Right lobe of liver (tissue), 6 donors: Measurements from ENCODE around the gene UBR1. TPM values are rescaled to one million over a fixed set of nuclear protein-coding genes. Genes with fewer than 3 reads are reported as not detected.

ENCODE experiments used
- ATAC-seq, 4 donors: fragments of 200-7000 bp; cut with Tn5 transposase; one replicate each; pipeline ENCODE4 v1.9.1; 2020; ENCODE audit warnings: mild to moderate bottlenecking in 4 of 4, moderate library complexity in 4 of 4
- DNase-seq, 3 donors: peaks; one replicate each; pipeline ENCODE4 v3.0.0-alpha.2; 2020
- H3K27ac ChIP-seq, 3 donors: fragments of 200-600 bp; one replicate each; pipeline ENCODE4 v1.8.0; 2022
- H3K27me3 ChIP-seq, 2 donors: fragments of 200-600 bp; one replicate each; pipeline ENCODE4 v1.8.0; 2022
- H3K36me3 ChIP-seq, 4 donors: fragments of 200-600 bp; sonication (generic) in 1 of 4; one replicate each; pipeline versions ENCODE4 v1.5.1 to v1.8.0; 2017 to 2022; ENCODE audit warnings: control low read depth in 1 of 4
- H3K4me1 ChIP-seq, 4 donors: fragments of 200-600 bp; sonication (generic) in 1 of 4; one replicate each; pipeline versions ENCODE4 v1.5.1 to v1.8.0; 2017 to 2022; ENCODE audit warnings: control low read depth in 1 of 4
- H3K4me3 ChIP-seq, 3 donors: fragments of 200-600 bp; one replicate each; pipeline ENCODE4 v1.8.0; 2022
- H3K9me3 ChIP-seq, 4 donors: fragments of 200-600 bp; sonication (generic) in 1 of 4; one replicate each; pipeline versions ENCODE4 v1.5.1 to v1.8.0; 2017 to 2022; ENCODE audit warnings: control low read depth in 1 of 4
- POLR2A ChIP-seq: fragments of 450-650 bp; IDR thresholded peaks from one replicate; pipeline ENCODE4 v1.6.1; 2017; ENCODE audit warnings: antibody characterized with exemption, mild to moderate bottlenecking
- WGBS: methylation state at CpG from one replicate; pipeline ENCODE4 v1.1.6; 2018; ENCODE audit warnings: low coverage, low lambda C conversion rate; ENCODE audit not compliant: insufficient coverage; ENCODE audit errors: missing lambda C conversion rate; 5-methylcytosine and 5-hydroxymethylcytosine counted together
- intact Hi-C, 2 donors: fragments of 100-400 bp; cut with DNase I; formaldehyde crosslinking; loops; one replicate each; pipeline versions ENCODE4 v1.11.2 to v1.14.1; 2022
- total RNA-seq, 6 experiments: library from RNA; depleted of rRNA in 2 of 6; stranded (reverse); fragments of >200 nt in 2 of 6; fragmentation: NEBNext Ultra II Directional in 3 of 6; extraction: Animal tissue kit (Norgen Biotek cat#: 25700) in 3 of 6; gene quantifications; one replicate each; pipeline versions ENCODE4 v1.1.0 to v1.2.4, GENCODE V29; 2016 to 2023
- TF ChIP-seq, protein P1 (sequence below), 4 donors: fragments of 200-600 bp in 3 of 4; fragments of 450-650 bp in 1 of 4; IDR thresholded peaks; one replicate each; pipeline versions ENCODE4 v1.5.1 to v1.8.0; 2016 to 2022; ENCODE audit warnings: antibody characterized with exemption in 4 of 4, mild to moderate bottlenecking in 2 of 4
- donor health status: DM: no; HTN: yes; CAD: no.
- donor health status: DM: no; HTN: no; CAD: no.
- donor health status: DM: no; HTN: no; CAD: no.
- donor health status: DM: no; HTN: yes; CAD: no.
- donor health status: DM: no; HTN: yes; CAD: no.

UBR1 gene
- total RNA-seq, 6 experiments from 2014 or later = 8.8 to 15.6 (median 10.6) TPM

DNA sequence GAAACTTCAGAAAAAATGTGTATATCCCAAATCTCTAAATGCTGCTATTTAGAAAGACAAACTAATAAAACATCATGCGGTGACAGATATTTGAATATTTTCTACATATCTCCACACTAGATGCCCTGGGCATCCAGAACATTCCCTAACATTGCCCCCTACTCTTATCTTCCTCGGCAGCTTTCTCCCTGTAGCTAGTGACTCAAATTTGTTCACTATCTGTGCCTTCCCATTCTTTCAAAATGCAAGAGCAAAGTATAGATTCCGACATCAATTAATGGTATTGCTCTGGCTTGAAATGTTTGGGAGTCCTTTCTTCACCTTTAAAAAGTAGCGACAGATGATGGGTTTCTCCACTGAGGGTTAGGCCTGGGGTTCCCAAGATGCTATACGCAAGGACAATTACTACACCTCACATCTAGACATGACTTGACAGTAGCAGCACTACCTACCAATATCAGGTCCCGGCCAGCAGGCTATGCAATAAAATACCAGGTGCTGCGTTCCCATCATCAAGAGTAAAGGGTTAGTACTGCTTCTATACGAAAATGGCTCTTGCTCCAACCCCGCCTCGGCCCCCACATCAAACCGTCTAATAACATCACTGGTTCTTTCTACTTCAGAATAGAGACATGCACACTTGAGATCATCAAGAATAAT lies 631 bp downstream of the UBR1 start:
- H3K27ac ChIP-seq = peak overlapping the region; percentile 78 to 87 (median 87)
- peaks cover 0 to 6% (median 2%) of the 10 kb centered on the region in 4 donors for H3K4me1 ChIP-seq
- peak; percentile 45 to 56 (median 50) for ATAC-seq
- intact Hi-C loops = no loop called here
- DNase-seq = peak in 1 of 3 donors; percentile 48
- H3K9me3 ChIP-seq = no peaks in the 10 kb centered on the region
- H3K4me3 ChIP-seq = peak overlapping the region; percentile 76 to 84 (median 81)
- no peaks in the 10 kb centered on the region for H3K27me3 ChIP-seq
- no peaks in the 10 kb centered on the region for H3K36me3 ChIP-seq
- WGBS = 10% methylated on average over 11 of the region's 11 CpGs
- no peak for TF ChIP-seq POLR2A
- TF ChIP-seq, protein P1, sequence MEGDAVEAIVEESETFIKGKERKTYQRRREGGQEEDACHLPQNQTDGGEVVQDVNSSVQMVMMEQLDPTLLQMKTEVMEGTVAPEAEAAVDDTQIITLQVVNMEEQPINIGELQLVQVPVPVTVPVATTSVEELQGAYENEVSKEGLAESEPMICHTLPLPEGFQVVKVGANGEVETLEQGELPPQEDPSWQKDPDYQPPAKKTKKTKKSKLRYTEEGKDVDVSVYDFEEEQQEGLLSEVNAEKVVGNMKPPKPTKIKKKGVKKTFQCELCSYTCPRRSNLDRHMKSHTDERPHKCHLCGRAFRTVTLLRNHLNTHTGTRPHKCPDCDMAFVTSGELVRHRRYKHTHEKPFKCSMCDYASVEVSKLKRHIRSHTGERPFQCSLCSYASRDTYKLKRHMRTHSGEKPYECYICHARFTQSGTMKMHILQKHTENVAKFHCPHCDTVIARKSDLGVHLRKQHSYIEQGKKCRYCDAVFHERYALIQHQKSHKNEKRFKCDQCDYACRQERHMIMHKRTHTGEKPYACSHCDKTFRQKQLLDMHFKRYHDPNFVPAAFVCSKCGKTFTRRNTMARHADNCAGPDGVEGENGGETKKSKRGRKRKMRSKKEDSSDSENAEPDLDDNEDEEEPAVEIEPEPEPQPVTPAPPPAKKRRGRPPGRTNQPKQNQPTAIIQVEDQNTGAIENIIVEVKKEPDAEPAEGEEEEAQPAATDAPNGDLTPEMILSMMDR (IDR thresholded peaks at IDR 0.05) = no peak

DNA sequence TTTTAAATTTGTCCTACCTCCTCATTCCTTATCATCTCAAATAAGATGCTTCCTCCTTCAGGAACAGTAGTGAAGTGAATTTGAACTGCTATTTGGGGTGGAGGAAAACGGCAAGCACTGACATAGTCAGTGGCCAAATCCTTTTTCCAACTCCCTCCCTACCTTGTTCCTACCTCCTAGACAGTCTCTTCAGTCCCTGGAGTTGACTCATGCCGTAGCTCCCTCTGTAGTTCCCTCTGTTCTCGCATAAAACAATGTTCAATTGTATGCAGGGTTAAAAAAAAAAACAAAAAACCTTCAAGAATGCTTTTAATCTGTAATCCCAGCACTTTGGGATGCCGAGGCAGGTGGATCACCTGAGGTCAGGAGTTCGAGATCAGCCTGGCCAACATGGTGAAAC lies 1.4 kb downstream of the UBR1 start:
- DNase-seq = no peak
- H3K27ac ChIP-seq = no peak overlapping the region
- no peaks in the 10 kb centered on the region for H3K27me3 ChIP-seq
- H3K4me1 ChIP-seq = peaks cover 0 to 6% (median 2%) of the 10 kb centered on the region in 4 donors
- H3K36me3 ChIP-seq = no peaks in the 10 kb centered on the region
- TF ChIP-seq, protein P1 (IDR thresholded peaks at IDR 0.05) = no peak
- TF ChIP-seq POLR2A = no peak
- no peak overlapping the region for H3K4me3 ChIP-seq
- no peaks in the 10 kb centered on the region for H3K9me3 ChIP-seq
- ATAC-seq = no peak
- WGBS = 48% methylated on average over 5 of the region's 5 CpGs
- intact Hi-C loops = no loop called here

DNA sequence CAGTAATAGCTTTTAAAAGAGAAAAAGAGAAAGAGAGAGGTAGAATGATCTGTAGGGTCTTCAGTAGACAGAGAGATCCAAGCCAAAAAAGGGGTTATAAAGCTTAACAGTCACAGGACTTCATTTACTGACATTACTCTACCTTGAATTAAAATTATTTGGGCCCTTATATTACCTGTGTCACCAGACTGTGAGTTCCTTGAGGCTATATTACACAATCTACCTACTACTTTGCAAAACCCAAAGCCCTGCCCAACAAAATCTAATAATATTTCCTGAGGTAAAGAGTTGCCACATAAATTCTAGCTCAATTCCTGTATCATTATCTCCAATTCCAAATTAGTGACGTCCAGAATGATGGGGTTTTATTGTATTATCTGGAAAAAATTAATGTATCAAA lies 1.9 kb downstream of the UBR1 start:
- Histone ChIP-seq H3K27ac (no peak overlapping the region), H3K27me3 (no peaks in the 10 kb centered on the region), H3K4me3 (no peak overlapping the region), H3K36me3 (no peaks in the 10 kb centered on the region), H3K4me1 (peaks cover 0 to 6% (median 2%) of the 10 kb centered on the region in 4 donors), H3K9me3 (no peaks in the 10 kb centered on the region)
- DNase-seq (no peak), ATAC-seq (no peak)
- WGBS = 31% methylated on average over 1 of the region's 1 CpG
- intact Hi-C loops = no loop called here
- TF ChIP-seq POLR2A = no peak
- TF ChIP-seq, protein P1 (IDR thresholded peaks at IDR 0.05) = no peak

DNA sequence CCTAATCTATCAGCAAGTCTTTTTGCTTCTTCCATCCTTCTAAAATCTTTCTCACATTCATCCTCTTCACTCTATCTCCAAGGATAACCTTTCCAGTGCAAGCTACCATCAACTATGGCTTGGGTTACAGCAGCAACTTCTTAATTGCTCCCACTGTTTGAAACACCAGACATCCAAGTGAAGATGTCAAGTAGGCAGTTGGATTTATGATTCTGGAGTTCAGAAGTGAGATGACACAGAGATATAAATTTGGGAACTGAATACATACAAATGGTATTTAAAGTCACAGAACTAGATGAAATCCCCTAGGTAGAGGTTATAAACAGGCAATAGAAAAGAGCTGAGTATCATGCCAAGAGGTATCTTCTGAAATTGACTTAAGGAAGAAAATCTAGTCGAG lies 3.7 kb downstream of the UBR1 start:
- no peak for DNase-seq
- H3K4me1 ChIP-seq = peaks cover 0 to 6% (median 2%) of the 10 kb centered on the region in 4 donors
- intact Hi-C loops = no loop called here
- H3K27me3 ChIP-seq = no peaks in the 10 kb centered on the region
- no peaks in the 10 kb centered on the region for H3K36me3 ChIP-seq
- no peak for TF ChIP-seq POLR2A
- TF ChIP-seq, protein P1 (IDR thresholded peaks at IDR 0.05) = no peak
- no peaks in the 10 kb centered on the region for H3K9me3 ChIP-seq
- no peak for ATAC-seq
- WGBS = 100% methylated on average over 1 of the region's 1 CpG
- no peak overlapping the region for H3K27ac ChIP-seq
- H3K4me3 ChIP-seq = no peak overlapping the region

DNA sequence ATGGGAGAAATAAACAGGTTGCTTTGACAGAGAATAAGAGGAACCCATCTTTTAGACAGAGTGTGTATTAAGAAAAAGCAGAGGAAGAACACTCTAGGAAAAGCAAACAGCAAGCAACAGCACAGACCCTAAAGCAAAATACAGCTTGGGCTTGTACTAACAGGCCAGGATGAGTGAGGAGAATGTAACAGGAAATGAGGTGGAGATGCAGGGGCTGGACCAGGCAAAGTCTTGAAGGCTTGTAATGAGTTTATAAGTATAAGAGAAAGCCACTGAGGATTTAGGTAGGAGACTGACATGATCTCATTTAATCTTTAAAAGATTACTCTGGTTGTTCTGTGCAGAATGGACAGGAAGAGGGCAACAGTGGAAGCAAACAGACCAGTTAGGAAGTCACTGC lies 4.9 kb downstream of the UBR1 start:
- intact Hi-C loops = no loop called here
- DNase-seq = no peak
- Histone ChIP-seq H3K27me3 (no peaks in the 10 kb centered on the region), H3K4me3 (no peak overlapping the region), H3K4me1 (peaks cover 0 to 4% (median 0%) of the 10 kb centered on the region in 4 donors), H3K36me3 (no peaks in the 10 kb centered on the region), H3K9me3 (no peaks in the 10 kb centered on the region), H3K27ac (no peak overlapping the region)
- TF ChIP-seq, protein P1 (IDR thresholded peaks at IDR 0.05) = no peak
- no peak for TF ChIP-seq POLR2A
- no peak for ATAC-seq
